IMR-90 (cell line): Measurements from ENCODE around the gene IDH3B. TPM values are rescaled to one million over a fixed set of nuclear protein-coding genes. Genes with fewer than 3 reads are reported as not detected.

Experiments
- ATAC-seq: fragments of 200-7000 bp; cut with Tn5 transposase; 2 replicates; pipeline ENCODE4 v1.9.1; 2020; ENCODE audit warnings: low read depth, mild to moderate bottlenecking, moderate library complexity
- BruUV-seq: library from RNA; stranded (reverse); fragments of 400-500 nt; replicated peaks from 2 replicates; lab custom pipeline; 2021; lab: Mats Ljungman, UMichigan
- CTCF ChIA-PET: fragments of 300-600 bp; formaldehyde crosslinking; extraction: SDS; loops from one replicate; lab custom pipeline; 2021; ENCODE audit warnings: antibody characterized with exemption; lab: Yijun Ruan, JAX
- POLR2A ChIA-PET: fragments of 300-600 bp; sonication (Branson Sonifier 250); formaldehyde crosslinking; loops from one replicate; lab custom pipeline; 2022; ENCODE audit warnings: antibody characterized with exemption; ENCODE audit not compliant: unreplicated experiment; lab: Charles Lee
- DNase-seq: peaks from one replicate; pipeline ENCODE4 v3.0.0; 2013
- H2AFZ ChIP-seq: replicated peaks from 2 replicates; pipeline ENCODE3; 2013; ENCODE audit warnings: low read length, mild to moderate bottlenecking; ENCODE audit not compliant: poor library complexity
- H2AK5ac ChIP-seq: 2 replicates; pipeline ENCODE4 v1.6.1; 2013; ENCODE audit warnings: low read depth, low read length, inconsistent platforms
- H2AK9ac ChIP-seq: replicated peaks from 2 replicates; pipeline ENCODE3; 2013; ENCODE audit warnings: mild to moderate bottlenecking, low read depth, low read length, moderate library complexity; ENCODE audit not compliant: poor library complexity
- H2BK120ac ChIP-seq: 2 replicates; pipeline ENCODE4 v1.6.1; 2013; ENCODE audit warnings: low read depth, low read length, inconsistent platforms
- H2BK15ac ChIP-seq: 3 replicates; pipeline ENCODE4 v1.6.1; 2013; ENCODE audit warnings: low read depth, low read length, inconsistent platforms
- H2BK20ac ChIP-seq: 2 replicates; pipeline ENCODE4 v1.6.1; 2013; ENCODE audit warnings: low read depth, mild to moderate bottlenecking, inconsistent platforms, low read length, moderate library complexity
- H2BK5ac ChIP-seq: 2 replicates; pipeline ENCODE4 v1.6.1; 2013; ENCODE audit warnings: mild to moderate bottlenecking, low read depth, low read length, inconsistent platforms; ENCODE audit not compliant: poor library complexity, severe bottlenecking
- H3K14ac ChIP-seq: replicated peaks from 2 replicates; pipeline ENCODE4 v1.6.1; 2013; ENCODE audit warnings: low read depth, low read length, inconsistent platforms
- H3K18ac ChIP-seq: 2 replicates; pipeline ENCODE4 v1.6.1; 2013; ENCODE audit warnings: low read depth, low read length, control low read depth
- H3K23ac ChIP-seq: 2 replicates; pipeline ENCODE4 v1.6.1; 2013; ENCODE audit warnings: low read depth, low read length, inconsistent platforms
- H3K27ac ChIP-seq: 2 replicates; pipeline ENCODE4 v1.5.1; 2013; ENCODE audit warnings: mild to moderate bottlenecking, control low read depth, low read length; ENCODE audit not compliant: insufficient read depth
- H3K27me3 ChIP-seq: 2 replicates; pipeline ENCODE4 v1.6.1; 2013; ENCODE audit warnings: low read length; ENCODE audit not compliant: control insufficient read depth, insufficient read depth
- H3K36me3 ChIP-seq: 2 replicates; pipeline ENCODE4 v1.6.1; 2013; ENCODE audit warnings: low read length, mixed read lengths; ENCODE audit not compliant: control insufficient read depth, insufficient read depth
- H3K4ac ChIP-seq: 2 replicates; pipeline ENCODE4 v1.6.1; 2013; ENCODE audit warnings: low read depth, low read length, inconsistent platforms
- H3K4me1 ChIP-seq: 2 replicates; pipeline ENCODE4 v1.6.1; 2013; ENCODE audit warnings: low read length, mixed read lengths; ENCODE audit not compliant: control insufficient read depth, insufficient read depth
- H3K4me2 ChIP-seq: 2 replicates; pipeline ENCODE4 v1.6.1; 2013; ENCODE audit warnings: low read depth, mild to moderate bottlenecking, control low read depth, low read length, moderate library complexity
- H3K4me3 ChIP-seq: 2 replicates; pipeline ENCODE4 v1.5.1; 2013; ENCODE audit warnings: low read depth, mild to moderate bottlenecking, control low read depth, low read length, moderate library complexity; ENCODE audit not compliant: insufficient read depth
- H3K56ac ChIP-seq: 2 replicates; pipeline ENCODE4 v1.6.1; 2013; ENCODE audit warnings: low read length, inconsistent platforms; ENCODE audit not compliant: insufficient read depth; ENCODE audit errors: extremely low read depth
- H3K79me1 ChIP-seq, 2 experiments: 2 replicates each; pipeline ENCODE4 v1.6.1; 2013; ENCODE audit warnings: low read length in 2 of 2, inconsistent platforms in 1 of 2, low read depth in 1 of 2
- H3K9ac ChIP-seq: 2 replicates; pipeline ENCODE4 v1.6.1; 2013; ENCODE audit warnings: low read depth, low read length, control low read depth
- H3K9me1 ChIP-seq: 2 replicates; pipeline ENCODE4 v1.6.1; 2013; ENCODE audit warnings: low read length, inconsistent platforms; ENCODE audit not compliant: insufficient read depth
- H3K9me3 ChIP-seq: 2 replicates; pipeline ENCODE4 v1.6.1; 2013; ENCODE audit warnings: low read length; ENCODE audit not compliant: control insufficient read depth, insufficient read depth
- H4K20me1 ChIP-seq: 2 replicates; pipeline ENCODE4 v1.6.1; 2013; ENCODE audit warnings: low read length, inconsistent platforms; ENCODE audit not compliant: insufficient read depth
- H4K5ac ChIP-seq: 2 replicates; pipeline ENCODE4 v1.6.1; 2013; ENCODE audit warnings: mild to moderate bottlenecking, low read depth, low read length, control low read depth
- H4K8ac ChIP-seq, 2 experiments: 2 replicates each; pipeline ENCODE4 v1.6.1; 2013; ENCODE audit warnings: low read depth in 2 of 2, low read length in 2 of 2, control low read depth in 1 of 2, inconsistent platforms in 1 of 2
- H4K91ac ChIP-seq: 2 replicates; pipeline ENCODE4 v1.6.1; 2013; ENCODE audit warnings: low read depth, low read length, inconsistent platforms; ENCODE audit not compliant: insufficient read depth
- BHLHE40 ChIP-seq: fragments of 150-350 bp; IDR thresholded peaks from 2 replicates; pipeline ENCODE4 v1.6.1; 2016; ENCODE audit warnings: mild to moderate bottlenecking, low read depth, low read length
- CHD1 ChIP-seq: IDR thresholded peaks from 2 replicates; pipeline ENCODE4 v1.6.1; 2012; ENCODE audit warnings: low read depth, low read length, improper control_type of control experiment
- CTCF ChIP-seq: conservative IDR thresholded peaks from 2 replicates; pipeline ENCODE4 v1.5.1; 2012; ENCODE audit warnings: mild to moderate bottlenecking, low read depth, low read length, improper control_type of control experiment
- MAFK ChIP-seq: IDR thresholded peaks from 2 replicates; pipeline ENCODE4 v1.6.1; 2012; ENCODE audit warnings: low read depth, low read length, improper control_type of control experiment
- MAZ ChIP-seq: IDR thresholded peaks from 2 replicates; pipeline ENCODE4 v1.6.1; 2012; ENCODE audit warnings: low read depth, mild to moderate bottlenecking, low read length, improper control_type of control experiment, moderate library complexity, borderline replicate concordance
- RAD21 ChIP-seq: IDR thresholded peaks from 2 replicates; pipeline ENCODE4 v1.6.1; 2012; ENCODE audit warnings: low read length, improper control_type of control experiment
- RCOR1 ChIP-seq: IDR thresholded peaks from 2 replicates; pipeline ENCODE4 v1.6.1; 2012; ENCODE audit warnings: mild to moderate bottlenecking, low read length, improper control_type of control experiment; ENCODE audit not compliant: insufficient replicate concordance
- USF2 ChIP-seq: fragments of 150-350 bp; IDR thresholded peaks from 2 replicates; pipeline ENCODE4 v1.6.1; 2017; ENCODE audit warnings: mild to moderate bottlenecking, antibody characterized with exemption, low read length, low read depth
- WGBS, 2 experiments: methylation state at CpG; one replicate each; pipeline versions ENCODE4 v1.1.5 to v1.1.7; 2013; ENCODE audit warnings: missing lambda C conversion rate in 2 of 2; ENCODE audit not compliant: insufficient read length in 1 of 2; ENCODE audit errors: extremely low coverage in 2 of 2; 5-methylcytosine and 5-hydroxymethylcytosine counted together
- dilution Hi-C: fragments of 300-500 bp; cut with HindIII; formaldehyde crosslinking; loops from one replicate; pipeline ENCODE4 v1.14.3; 2018; ENCODE audit warnings: low sequenced_read_pairs; ENCODE audit not compliant: unreplicated experiment
- in situ Hi-C: fragments of 300-500 bp; cut with MboI; formaldehyde crosslinking; loops from 3 replicates; pipeline ENCODE4 v1.14.3; 2019; ENCODE audit warnings: low sequenced_read_pairs, inconsistent platforms, mixed read lengths
- intact Hi-C: fragments of 100-400 bp; cut with micrococcal nuclease; formaldehyde crosslinking; loops from 2 replicates; pipeline ENCODE4 v1.10.0; 2022
- polyA plus RNA-seq, 3 experiments: library from polyadenylated mRNA; depleted of rRNA; stranded (reverse); fragments of >200 nt; gene quantifications; 2 replicates each; pipeline ENCODE4 v1.2.3, GENCODE V29; 2012; ENCODE audit warnings: low replicate concordance in 1 of 3
- total RNA-seq: library from RNA; depleted of rRNA; stranded (reverse); fragments of >200 nt; gene quantifications from 2 replicates; pipeline ENCODE4 v1.2.3, GENCODE V29; 2012

The IDH3B gene
- total and polyA plus RNA-seq, 2 of the 4 experiments (the other 2 are of a cell fraction), result 151 to 160 TPM

- dilution Hi-C loops, result no loop called here
- ChIA-PET POLR2A (no interaction called here), CTCF (no interaction called here)
- H3K36me3 ChIP-seq, result peaks cover 48% of the 10 kb centered on the region
- no peaks in the 10 kb centered on the region for H3K9me3 ChIP-seq
- no peak overlapping the region for H2BK120ac ChIP-seq
- H4K91ac ChIP-seq, result no peak overlapping the region
- peak overlapping the region; percentile 74; the same call in 1 of the 2 replicates for H3K56ac ChIP-seq
- peak overlapping the region; percentile 94 for H3K14ac ChIP-seq
- H2BK20ac ChIP-seq, result no peak overlapping the region
- no peak overlapping the region for H2BK5ac ChIP-seq
- H3K23ac ChIP-seq, result peak overlapping the region; percentile 96
- H2AK5ac ChIP-seq, result peak overlapping the region; percentile 83; the same call in 1 of the 2 replicates
- peak overlapping the region; percentile 52 for H2AFZ ChIP-seq
- peaks cover 28 to 60% of the 10 kb centered on the region in 2 experiments for H3K79me1 ChIP-seq
- 46% methylated on average over 3 of the region's 24 CpGs; no CpG with 5 or more reads in 1 of the 2 experiments for WGBS, 2 experiments
- peaks cover 5% of the 10 kb centered on the region for H3K4me1 ChIP-seq
- peak overlapping the region; percentile 90 for H3K4me3 ChIP-seq
- H3K4ac ChIP-seq, result peak overlapping the region; percentile 72
- no peak for ATAC-seq
- H3K4me2 ChIP-seq, result peak overlapping the region; percentile 89
- no peak for TF ChIP-seq BHLHE40
- no peak for TF ChIP-seq RAD21
- TF ChIP-seq CHD1, result no peak
- no peak for TF ChIP-seq RCOR1
- no peak for TF ChIP-seq MAZ
- no peak for TF ChIP-seq CTCF
- TF ChIP-seq MAFK, result no peak
- no peak for TF ChIP-seq USF2
- peaks cover 15% of the 10 kb centered on the region for H3K9me1 ChIP-seq
- H2BK15ac ChIP-seq, result no peak overlapping the region
- no peak overlapping the region for H4K5ac ChIP-seq
- H3K18ac ChIP-seq, result no peak overlapping the region
- no peaks in the 10 kb centered on the region for H3K27me3 ChIP-seq
- peak overlapping the region; percentile 71 to 81; a peak in 3 of 4 replicates for H4K8ac ChIP-seq
- peaks cover 52% of the 10 kb centered on the region for H4K20me1 ChIP-seq
- no TSS peak for BruUV-seq
- DNase-seq, result no peak
- intact Hi-C loops, result loop anchor here (2.0 kb wide), 1 partner anchor 183 kb away; the partner anchor contains the start of gene SNRPB
- no peak overlapping the region; the same call in 1 of the 2 replicates for H3K27ac ChIP-seq
- in situ Hi-C loops, result no loop called here
- peak overlapping the region; percentile 98 for H2AK9ac ChIP-seq
- peak overlapping the region; percentile 95 for H3K9ac ChIP-seq
Measured at GRCh38 chr20:2653556-2654383, 10.2 kb downstream of the IDH3B start.
